ENCODE measurements around the gene HJURP.

The HJURP gene

DNA sequence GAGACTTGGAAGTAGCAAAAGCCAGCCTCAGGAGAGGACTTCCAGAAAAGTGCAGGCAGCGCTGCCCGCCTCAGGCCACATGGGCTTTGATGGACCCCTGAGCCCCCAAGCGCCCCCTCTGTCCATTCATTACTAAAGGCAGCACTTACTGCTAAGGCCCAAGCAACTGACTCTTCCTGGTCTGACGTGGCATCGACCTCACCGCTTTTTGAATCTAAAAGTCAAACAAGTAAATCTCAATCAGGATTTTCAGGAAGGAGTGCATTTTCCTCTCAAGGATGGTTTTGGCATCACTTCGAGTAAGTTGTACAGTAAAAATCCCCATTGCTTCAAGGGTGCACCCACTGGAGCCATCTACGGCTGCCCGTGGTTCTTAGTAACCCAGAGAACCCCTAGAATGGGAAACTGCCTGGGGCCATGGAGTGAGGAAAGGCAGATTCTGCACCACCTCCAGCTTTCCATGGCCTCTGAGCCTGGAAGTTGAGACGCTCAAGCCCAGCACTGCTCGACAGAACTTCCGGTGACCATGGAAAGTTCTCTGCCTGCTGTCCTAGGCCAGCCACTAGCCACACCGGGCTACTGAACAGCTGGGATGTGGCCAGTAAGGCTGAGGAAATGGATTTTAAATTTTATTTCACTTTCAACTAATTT, 7.0 kb downstream of the HJURP start:
- no peak for DNase-seq (ENCODE audit: low spot score)

DNA sequence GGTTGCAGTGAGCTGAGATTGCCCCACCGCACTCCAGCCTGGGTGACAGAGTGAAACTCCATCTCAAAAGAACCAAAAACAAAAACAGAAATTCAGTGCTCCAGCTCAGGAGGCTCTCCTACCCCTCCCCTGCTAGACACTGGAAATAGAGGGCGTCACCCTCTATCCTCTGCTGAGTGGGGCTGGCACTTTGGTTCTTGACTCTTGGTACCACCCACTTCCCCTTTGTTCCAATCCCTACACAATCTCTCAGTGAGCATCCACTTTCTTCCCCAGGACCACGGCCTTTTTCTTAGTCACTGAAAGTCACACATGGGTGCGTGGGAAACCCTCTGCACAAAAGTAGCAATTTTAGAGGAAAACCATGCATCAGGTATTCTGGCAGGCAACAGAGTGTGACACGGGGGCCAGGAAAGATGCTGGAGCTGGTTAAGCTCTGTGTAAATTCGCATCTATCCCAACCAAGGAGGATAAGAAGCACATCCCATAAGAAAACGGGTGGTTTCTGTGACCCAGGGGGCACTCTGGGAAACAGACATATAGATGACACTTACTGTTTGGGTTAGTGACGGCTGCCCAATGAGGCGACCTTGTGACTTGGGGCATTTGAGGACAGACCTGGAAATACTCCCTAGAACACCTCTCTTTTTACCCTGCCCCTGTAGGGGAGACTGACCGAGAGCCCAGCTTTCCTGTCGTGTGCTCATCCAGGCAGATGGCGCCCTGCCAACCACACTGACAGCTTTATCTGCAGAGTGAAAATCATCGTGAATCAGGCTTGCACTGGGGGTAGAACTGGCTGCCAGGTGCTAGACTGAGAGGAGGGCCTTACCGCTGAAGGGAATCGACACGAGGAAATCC, 7.7 kb downstream of the HJURP start:
- DNase-seq (ENCODE audit: low spot score) = no peak

DNA sequence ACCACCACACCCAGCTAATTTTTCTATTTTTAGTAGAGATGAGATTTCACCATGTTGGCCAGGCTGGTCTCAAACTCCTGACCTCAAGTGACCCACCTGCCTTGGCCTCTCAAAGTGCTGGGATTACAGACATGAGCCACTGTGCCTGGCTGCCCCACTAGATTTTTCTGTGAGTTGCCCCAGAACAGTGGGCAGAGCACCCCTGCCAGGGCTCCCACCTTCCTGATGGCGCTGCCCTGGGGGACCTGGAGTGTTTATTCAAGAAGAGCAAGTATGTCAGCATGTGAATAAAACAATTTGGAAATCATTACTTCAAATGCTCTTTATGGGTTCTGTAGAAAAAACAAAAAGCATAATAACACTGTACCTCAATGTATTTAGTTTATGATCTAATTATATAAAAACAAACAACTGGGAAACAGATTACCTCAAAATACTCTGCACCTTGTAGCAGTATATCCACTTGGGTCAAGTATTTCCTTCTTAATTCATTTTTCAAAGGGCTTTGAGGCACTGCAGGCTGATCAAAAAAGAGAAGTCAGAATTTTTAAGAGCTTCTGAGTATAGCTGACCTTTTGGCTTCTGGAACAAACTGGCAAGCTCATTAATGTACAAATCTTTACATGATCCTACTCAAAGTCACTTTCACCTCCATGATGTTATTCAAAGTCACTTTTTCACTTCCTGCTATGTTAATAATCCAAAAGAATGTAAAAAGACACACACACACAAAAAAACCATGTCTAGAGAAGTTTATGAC, 8.9 kb downstream of the HJURP start:
- DNase-seq (ENCODE audit: low spot score) = no peak

DNA sequence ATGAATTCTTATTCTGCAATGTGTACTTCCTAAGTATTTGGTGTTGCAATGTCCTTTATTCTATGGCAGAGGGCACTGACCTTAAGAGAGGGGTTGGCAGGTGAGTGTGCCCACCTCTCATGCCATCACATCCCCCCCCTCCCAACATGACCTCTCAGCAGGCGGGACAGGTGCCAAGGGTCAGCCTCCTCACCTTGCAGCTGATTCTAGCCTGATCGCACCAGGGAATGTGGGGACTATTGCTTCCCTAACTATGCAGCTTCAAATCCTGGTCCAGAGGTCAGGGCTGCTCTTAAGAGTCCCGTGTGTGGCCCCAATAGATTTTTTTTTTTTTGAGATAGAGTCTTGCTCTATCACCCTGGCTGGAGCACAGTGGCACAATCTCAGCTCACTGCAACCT, 9.5 kb downstream of the HJURP start:
- DNase-seq (ENCODE audit: low spot score) = no peak

DNA sequence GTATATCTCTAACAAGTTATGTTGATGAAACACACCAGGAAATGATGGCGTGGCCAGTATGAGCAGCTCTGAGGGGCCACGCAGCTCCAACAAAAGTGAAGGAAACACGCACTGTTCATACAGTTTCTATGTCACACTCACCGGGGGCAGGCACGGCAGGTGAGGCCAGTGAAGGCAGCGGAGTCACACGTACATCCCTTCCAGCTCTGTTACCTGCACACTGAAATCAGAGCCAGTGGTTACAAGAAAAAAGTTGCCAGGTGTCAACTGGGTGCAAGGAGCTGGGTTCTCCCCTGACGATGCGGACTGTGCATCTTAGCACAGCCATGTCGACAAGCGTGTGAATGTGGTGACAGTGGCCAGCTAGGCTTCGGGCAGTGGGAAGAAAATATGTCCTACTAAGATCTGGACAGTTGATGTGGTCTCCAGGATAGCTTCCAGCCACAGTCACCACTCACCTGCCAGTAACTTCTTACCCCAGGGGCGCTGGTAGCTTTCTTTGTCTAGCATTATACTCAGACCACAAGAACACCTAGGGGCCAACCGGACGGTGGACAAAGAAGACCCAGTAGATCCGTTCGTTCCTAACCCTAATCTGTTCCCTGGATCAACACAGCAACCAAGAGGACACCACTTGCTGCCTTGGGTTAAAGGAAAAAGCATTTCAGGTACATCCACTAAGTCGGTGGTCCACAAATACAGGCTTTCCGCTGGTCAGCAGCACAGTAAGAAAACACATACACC, 10.1 kb downstream of the HJURP start:
- DNase-seq (ENCODE audit: low spot score) = no peak

DNA sequence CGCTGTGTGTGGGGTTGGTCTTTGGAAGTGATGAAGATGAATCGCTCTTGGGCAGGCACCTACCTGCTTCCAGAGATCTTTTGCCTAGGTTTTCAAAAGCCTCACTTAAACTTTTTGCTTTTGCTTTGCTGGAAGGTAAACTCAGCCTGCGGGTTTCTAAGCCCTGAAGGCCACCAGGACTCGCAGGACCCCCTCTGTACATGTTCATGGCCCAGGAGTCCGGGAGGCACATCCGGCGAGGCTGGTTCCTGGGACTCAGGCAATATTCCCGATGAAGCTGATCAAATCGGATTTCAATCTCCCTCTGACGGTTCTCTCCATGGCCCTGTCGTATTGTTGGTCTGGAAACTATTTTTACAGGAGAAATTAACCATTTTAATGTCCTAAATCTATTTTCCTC, 13.2 kb downstream of the HJURP start:
- no peak for DNase-seq (ENCODE audit: low spot score)

DNA sequence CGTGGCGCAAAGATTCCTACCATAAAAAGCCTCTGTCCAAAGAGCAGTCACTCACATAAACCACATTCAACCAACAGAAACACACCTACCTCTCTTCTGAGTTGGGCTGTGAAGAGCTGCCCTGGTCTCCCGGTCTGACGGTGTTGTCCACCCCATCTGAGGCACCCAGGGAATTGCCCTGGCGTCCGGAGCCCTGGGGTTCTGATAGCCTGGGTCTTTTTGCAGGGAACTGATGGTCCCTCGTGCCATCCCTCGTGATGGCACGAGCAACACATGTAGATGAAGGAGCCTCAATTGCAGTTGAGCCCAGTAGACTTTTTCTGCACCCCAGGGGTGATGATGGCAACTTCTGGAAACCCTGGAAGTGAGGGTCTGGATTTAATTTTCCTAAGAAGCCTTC, 13.8 kb downstream of the HJURP start:
- no peak for DNase-seq (ENCODE audit: low spot score)

DNA sequence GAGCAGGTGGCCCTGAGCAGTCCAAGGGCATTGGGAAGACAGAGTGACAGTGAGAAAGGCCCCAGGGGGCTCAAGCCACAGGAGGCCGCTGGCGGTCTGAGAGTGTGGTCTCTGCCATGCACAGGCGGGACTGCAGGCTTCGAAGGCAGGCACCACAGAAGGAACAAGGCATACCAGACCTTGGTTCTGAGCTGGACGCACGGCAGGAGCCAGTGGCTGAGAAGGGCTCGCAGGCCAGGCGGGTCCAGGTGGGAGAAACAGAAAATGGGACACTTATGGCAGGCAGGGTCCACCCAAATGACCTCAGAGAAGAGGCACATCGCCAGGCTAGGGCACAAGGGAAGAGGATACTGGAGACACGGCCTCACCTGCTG, 14.9 kb downstream of the HJURP start:
- DNase-seq (ENCODE audit: low spot score) = no peak

DNA sequence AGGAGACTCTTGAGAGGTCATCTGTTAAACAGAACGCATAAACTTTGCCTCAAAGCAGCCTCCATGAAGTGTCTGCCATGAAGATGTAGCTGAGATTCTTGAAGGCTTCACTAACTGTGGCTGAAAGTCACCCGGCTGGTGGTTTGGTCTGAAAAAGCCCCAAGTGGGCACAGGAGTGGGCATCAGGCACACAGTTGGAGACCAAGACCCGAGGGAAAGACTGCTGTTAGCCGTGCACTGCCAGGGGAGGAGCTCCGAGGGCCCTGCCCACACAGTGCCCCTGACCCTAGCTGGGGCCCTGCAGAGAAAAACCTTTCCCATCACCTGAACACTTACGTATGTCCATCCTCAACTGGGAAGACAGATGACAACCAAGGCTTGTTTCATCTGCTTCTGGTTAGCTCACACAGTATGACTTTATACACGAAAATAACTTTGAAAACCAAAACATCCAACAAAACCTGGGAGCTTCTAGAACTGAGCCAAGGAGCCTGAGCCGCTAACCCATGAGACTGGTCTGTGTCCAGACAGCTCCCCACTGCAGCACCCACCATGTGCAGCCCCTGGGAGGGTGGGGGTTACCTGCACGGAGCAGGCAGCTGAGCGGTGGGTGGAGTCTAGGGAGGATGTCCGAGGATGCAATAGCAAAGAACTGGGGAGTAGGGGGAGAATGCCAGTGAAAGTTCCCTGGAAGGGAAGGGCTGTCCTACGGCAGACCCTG, 15.4 kb downstream of the HJURP start:
- DNase-seq (ENCODE audit: low spot score) = no peak

DNA sequence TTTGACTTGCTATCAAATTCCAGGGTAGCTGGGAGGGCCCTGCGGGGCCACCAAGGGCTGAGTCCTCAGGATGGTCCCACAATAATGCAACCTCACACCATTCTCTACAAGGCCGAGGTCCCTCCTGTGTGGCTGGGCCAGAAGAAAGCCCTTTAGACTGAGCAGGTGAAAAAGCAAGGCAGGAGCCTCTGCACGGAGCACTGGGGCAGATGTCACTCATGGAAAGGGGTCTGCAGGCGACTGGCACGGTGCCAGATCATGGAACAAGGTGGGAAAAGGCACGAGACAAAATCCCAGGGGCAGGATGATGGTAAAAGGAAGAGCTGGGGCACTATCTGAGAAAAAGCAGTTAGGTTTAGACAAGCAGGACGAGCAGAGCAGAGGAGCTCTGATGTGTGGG, 16.1 kb downstream of the HJURP start:
- no peak for DNase-seq (ENCODE audit: low spot score)

DNA sequence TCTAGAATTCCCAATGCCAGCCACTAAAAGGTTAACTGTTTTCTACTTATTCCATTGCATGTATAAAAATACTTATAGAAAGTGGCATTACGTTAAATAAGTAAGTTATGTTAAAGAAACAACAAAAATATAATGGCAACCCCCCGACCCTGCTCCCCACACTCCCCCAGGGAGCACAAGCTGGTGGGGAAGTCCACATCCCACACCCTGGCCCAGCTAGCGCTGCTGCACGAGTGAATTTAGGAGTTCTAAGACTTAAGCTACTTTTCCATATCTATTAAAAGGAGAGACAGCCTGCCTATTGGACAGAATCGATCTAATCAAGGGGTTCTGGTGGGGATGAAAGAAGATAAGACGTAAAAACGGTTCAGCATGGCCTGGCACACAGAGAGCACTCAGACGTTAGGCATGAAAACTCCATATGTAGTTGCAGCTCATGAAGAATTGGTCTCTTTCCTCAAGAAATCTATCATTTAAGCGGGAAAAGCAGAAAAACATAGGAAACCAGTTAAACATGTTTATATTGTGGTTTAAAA, 16.6 kb downstream of the HJURP start:
- no peak for DNase-seq (ENCODE audit: low spot score)

DNA sequence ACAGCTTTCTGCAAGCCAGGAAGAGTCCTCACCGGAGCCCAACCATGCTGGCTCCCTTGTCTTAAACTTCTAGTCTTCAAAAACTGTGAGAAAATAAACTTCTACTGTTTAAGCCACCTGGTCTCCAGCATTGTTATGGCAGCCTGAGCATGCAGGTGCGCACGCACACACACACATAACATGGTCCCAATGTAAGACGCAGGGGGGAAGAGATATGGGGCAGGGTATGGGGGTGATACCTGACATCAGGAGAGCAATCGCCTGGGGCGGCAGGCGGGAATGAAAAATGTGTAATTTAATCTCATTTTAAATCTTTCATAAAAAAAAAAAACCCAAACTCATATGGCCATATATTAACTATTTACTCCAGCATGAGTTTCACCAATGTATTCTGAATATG, 18.0 kb downstream of the HJURP start:
- DNase-seq (ENCODE audit: low spot score) = no peak

DNA sequence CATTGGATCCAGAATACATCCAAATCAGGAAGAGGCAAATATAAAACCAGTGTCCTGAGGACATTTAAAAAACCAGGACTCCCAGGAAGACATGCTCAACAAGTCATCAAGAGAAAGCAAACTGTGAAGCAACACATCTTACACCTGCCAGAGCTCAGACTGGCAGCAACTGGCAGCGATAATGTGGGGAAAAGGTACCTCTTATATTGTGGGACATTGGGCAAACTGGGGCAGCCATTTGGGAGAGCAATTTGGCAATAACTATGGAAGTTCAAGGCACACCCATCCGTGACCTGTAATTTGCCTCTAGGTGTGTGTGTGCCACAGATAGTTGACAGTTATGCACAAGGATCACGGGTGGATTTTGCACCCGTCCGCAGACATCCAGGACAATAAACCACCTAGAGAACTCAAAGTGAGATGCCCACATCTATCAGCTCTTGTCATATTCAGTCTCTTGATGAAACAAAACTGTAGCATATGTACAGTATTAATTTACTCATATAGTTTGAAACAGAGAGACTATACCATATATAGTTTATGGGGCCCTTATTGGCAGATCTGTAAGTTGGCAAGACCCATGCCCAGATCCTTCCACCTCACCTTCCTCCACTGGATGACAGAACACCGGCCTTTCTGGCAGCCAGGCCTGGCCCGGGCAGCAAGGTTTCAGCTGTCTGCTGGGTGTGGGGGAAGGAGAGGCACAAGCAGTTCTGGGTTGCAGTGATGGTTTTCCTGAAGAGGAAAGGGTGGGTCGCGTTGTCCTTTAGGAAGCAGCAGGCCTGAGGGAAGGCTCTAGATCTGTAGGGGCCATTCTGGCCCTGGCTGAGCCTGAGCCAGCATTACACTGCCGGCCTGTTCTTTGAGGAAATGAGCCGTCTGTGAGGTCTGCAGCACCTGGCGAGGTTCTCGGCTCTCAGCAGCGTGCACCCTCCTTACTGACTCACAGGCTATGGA, 18.8 kb downstream of the HJURP start:
- DNase-seq (ENCODE audit: low spot score) = no peak

DNA sequence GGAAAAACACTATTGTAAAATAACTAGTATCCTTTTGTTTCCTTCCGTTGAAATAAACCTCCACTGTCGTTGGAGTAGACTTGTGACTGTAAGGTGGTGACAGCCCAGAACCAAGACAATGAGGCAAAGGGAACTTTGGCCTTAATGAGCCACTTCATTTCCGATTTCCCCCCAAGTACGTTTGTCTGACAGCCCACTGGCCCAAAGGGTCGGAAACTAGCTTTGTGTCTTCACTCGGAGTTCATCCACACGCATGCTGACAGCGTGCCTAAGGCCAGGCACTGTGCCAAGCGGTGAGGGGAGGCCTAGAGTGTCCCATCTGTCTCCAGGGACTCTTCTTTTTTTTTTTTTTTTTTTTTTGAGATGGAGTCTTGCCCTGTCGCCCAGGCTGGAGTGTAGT, 21.0 kb downstream of the HJURP start:
- DNase-seq (ENCODE audit: low spot score) = no peak

DNA sequence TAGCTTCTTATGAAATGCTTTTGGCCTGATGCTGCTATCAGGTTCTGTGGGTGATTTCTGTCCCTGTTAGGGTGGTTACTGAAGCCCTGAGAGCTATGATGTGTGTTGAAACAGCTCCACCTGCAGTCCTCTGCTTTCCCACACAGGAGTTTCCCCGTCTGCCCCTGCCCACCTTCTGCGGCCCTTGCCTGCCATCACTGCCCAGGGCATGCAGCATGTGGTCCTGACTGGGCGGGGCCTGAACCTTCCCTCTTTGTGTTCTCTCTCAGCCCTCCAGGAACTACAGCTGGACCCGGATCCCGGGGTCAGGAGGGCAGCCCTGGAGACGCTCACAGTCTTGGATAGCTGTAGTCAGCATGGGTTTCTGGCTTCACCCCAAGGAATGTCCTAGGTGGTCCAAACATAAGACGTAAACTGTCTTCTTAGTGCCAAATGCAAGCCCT, 21.4 kb downstream of the HJURP start:
- DNase-seq (ENCODE audit: low spot score) = peak; percentile 86

DNA sequence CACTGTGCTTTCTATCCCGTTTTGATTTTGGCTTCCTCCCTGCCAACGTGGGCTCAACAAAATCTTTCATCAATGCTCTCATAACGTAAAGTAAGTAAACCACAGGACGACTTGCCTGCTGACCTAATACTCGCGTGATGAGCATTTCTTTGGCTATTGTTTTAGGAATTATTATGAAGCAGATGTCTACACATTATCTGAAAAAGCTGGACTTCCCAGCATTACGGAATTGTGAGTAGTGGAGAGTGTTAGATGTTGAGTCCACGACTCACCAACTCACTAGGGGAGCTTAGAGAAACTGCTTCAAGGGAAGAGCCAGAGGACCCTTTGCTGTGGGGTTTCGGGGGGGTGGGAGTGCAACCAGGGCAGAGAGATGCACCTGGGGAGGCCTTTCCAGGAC, 21.9 kb downstream of the HJURP start:
- DNase-seq (ENCODE audit: low spot score) = no peak

DNA sequence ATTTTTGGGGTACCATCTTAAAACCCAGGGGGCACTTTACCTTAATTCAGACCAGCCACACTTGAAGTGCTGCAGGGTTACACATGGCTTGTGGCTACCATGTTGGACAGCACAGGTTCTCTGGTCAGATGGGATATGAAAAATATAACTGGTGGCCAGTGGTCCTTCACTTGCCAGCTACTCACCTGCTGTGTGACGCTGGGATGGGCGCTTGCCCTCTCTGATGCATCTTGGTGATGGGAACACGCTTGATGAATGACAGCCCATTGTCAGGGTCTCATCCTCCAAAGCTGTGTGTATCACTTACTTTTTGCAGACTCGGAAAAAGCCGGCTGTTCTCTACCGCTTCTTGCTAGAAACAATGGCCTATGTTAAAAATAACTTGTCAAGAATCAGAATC, 22.5 kb downstream of the HJURP start:
- DNase-seq (ENCODE audit: low spot score) = no peak

DNA sequence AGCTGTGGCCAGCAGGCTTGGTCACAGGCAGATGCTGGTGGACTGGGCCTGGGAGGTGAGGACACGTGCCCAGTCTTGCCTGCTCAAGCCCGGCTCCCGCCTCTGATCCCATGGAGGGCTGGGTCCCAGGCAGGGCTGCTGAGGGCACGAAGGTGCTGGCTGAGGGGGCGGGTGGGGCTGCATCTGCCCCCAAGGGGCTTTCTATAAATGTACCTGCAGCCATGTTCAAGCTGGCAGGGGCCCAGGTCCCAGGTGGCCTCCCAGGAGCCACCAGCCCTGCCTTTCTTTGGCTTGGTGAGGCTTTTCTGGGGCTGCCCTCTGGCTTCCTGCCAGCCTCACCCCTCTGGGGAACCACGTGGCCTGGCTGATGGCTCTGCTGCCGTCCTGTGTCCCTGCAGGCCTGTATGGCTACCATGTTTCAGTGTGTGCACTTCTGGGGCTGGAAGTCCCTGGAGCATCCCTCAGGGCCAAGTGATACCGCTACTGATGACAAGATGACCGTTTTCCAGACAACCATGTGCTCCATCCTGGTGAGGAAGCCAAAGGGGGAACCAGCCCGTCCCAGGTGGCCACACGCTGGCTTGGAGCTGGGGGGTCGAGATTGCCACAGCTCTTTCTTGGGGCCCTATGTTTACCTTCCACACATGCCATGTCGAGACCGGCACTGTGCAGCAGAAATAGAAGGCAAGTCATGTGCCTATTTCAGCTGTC, 23.2 kb downstream of the HJURP start:
- DNase-seq (ENCODE audit: low spot score) = no peak

DNA sequence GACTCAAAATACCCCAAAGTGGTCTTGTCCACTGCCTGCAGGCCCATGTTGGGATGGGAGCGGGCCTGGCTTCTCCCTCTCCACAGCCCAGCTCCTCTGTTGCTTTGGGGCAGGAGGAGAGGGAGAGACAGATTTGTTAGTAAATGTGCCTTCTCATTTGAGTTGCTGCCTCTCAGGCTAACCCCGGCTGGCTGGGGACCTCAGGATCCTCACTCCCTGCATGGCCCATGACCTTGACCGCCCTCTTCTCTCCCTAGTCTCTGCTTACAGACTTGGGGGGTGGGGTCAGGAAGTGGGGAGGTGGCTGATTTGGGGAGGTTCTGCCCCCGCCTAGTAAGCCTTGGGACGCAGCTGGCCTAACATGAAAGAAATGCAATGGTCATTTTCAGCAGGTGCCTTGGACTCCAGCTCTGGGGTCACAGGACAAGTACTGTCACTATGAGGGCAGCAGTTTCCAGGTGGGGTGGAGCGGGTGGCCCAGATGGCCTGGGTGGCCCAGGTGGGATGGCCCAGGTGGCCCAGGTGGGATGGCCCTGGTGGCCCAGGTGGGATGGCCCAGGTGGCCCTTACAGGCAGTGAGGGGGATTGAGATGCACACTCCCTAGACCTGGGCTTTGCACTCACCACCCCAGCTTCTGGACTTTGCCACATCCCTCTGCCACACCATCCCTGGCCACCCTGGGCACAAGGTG, 24.1 kb downstream of the HJURP start:
- DNase-seq (ENCODE audit: low spot score) = no peak

Measured in SW480 (cell line).